ENCODE measurements around the gene DENND5B.

DNA sequence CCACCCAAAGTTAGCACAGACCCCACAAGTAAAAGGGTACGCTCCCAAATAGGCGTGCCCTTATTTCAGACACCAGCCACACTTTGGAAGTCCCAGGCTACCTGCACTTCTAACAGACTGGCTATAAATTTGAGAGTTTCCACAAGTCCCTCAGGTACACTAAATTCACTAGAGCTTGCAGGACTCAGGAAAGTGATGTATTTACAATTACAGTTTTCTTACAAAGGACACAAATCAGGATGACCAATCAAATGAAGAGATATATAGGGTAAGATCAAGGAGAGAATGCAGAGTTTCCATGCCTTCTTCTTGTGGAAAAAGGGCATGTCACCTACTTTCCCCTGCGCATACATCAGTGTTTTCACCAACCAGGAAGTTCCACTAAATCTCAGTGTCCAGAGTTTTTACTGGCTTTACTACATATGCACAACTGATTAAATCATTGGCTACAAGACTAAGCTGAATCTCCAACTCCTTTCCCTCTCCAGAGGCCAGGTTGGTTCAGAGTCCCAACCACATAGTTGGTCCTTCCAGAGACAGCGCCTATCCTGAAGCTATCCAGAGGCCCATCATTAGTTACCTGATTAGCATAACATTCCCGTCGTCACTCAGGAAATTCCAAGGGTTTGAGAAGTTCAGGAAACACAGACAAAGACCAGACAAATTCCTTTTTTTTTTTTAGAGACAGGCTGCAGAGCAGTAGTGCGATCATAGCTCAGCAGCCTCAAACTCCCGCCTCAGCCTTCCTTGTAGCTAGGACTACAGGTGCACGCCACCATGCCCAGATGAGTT lies 84.2 kb downstream of the DENND5B start:
- TF ChIP-seq POLR2A (IDR thresholded peaks at IDR 0.05; ENCODE audit: low read depth) (no peak), CTCF (IDR thresholded peaks at IDR 0.05) (no peak), POLR2AphosphoS5 (IDR thresholded peaks at IDR 0.05) (no peak)
